Upper lobe of right lung (tissue), 1 donor: ENCODE results near the gene RNF213. TPM values are rescaled to one million over a fixed set of nuclear protein-coding genes. Genes with fewer than 3 reads are reported as not detected.

Source experiments
- ATAC-seq: fragments of 200-7000 bp; cut with Tn5 transposase; one replicate; pipeline ENCODE4 v1.9.1; 2020; ENCODE audit warnings: mild to moderate bottlenecking, moderate library complexity
- DNase-seq: peaks from one replicate; pipeline ENCODE4 v3.0.0-alpha.2; 2020
- H3K27ac ChIP-seq: fragments of 200-600 bp; one replicate; pipeline ENCODE4 v1.8.0; 2022
- H3K27me3 ChIP-seq: fragments of 200-600 bp; one replicate; pipeline ENCODE4 v1.8.0; 2022; ENCODE audit warnings: mild to moderate bottlenecking
- H3K36me3 ChIP-seq: fragments of 200-600 bp; one replicate; pipeline ENCODE4 v1.8.0; 2022
- H3K4me1 ChIP-seq: fragments of 200-600 bp; one replicate; pipeline ENCODE4 v1.8.0; 2022
- H3K4me3 ChIP-seq: fragments of 200-600 bp; one replicate; pipeline ENCODE4 v1.8.0; 2022; ENCODE audit warnings: mild to moderate bottlenecking
- H3K9me3 ChIP-seq: fragments of 200-600 bp; one replicate; pipeline ENCODE4 v1.8.0; 2022
- CTCF ChIP-seq: fragments of 200-600 bp; IDR thresholded peaks from one replicate; pipeline ENCODE4 v1.8.0; 2022; ENCODE audit warnings: antibody characterized with exemption
- intact Hi-C: fragments of 100-400 bp; cut with DNase I; formaldehyde crosslinking; loops from one replicate; pipeline ENCODE4 v1.11.0; 2022
- total RNA-seq: library from RNA; stranded (reverse); fragmentation: NEBNext Ultra II Directional; extraction: Animal tissue kit (Norgen Biotek cat#: 25700); gene quantifications from one replicate; pipeline ENCODE4 v1.2.1, GENCODE V29; 2021
- donor health status: DM: no; HTN: yes; CAD: no; lungs with severe emphysema.

RNF213 gene
- total RNA-seq, 1 donor from 2014 or later = 236 TPM

- DNase-seq (peak; percentile 88), ATAC-seq (peak; percentile 91)
- peaks cover 6% of the 10 kb centered on the region for H3K4me1 ChIP-seq
- intact Hi-C loops = loop anchor here (5.0 to 10.0 kb wide), 2 partner anchors 148 to 541 kb away; no protein-coding TSS in a partner anchor
- TF ChIP-seq CTCF = peak; percentile 98
- H3K27me3 ChIP-seq = no peaks in the 10 kb centered on the region
- no peak overlapping the region for H3K27ac ChIP-seq
- H3K4me3 ChIP-seq = no peak overlapping the region
- H3K36me3 ChIP-seq = no peaks in the 10 kb centered on the region
- H3K9me3 ChIP-seq = no peaks in the 10 kb centered on the region
Observed at GRCh38 chr17:80426671-80427326, 166.1 kb downstream of the RNF213 start.

- Histone ChIP-seq H3K27ac (no peak overlapping the region), H3K4me3 (no peak overlapping the region), H3K36me3 (no peaks in the 10 kb centered on the region), H3K9me3 (no peaks in the 10 kb centered on the region), H3K4me1 (peaks cover 6% of the 10 kb centered on the region), H3K27me3 (no peaks in the 10 kb centered on the region)
- no peak for TF ChIP-seq CTCF
- ATAC-seq (no peak), DNase-seq (no peak)
- intact Hi-C loops = loop anchor here (5.0 to 10.0 kb wide), 2 partner anchors 147 to 540 kb away; no protein-coding TSS in a partner anchor
Observed at GRCh38 chr17:80427366-80428282, 167.0 kb downstream of the RNF213 start.

- intact Hi-C loops = loop anchor here (5.0 to 10.0 kb wide), 2 partner anchors 146 to 539 kb away; no protein-coding TSS in a partner anchor
- H3K27ac ChIP-seq = no peak overlapping the region
- DNase-seq = no peak
- H3K36me3 ChIP-seq = no peaks in the 10 kb centered on the region
- ATAC-seq = no peak
- no peaks in the 10 kb centered on the region for H3K9me3 ChIP-seq
- no peak for TF ChIP-seq CTCF
- H3K4me3 ChIP-seq = no peak overlapping the region
- peaks cover 6% of the 10 kb centered on the region for H3K4me1 ChIP-seq
- H3K27me3 ChIP-seq = no peaks in the 10 kb centered on the region
Observed at GRCh38 chr17:80428363-80428762, 167.7 kb downstream of the RNF213 start.

- intact Hi-C loops = loop anchor here (5.0 to 10.0 kb wide), 2 partner anchors 146 to 539 kb away; no protein-coding TSS in a partner anchor
- no peaks in the 10 kb centered on the region for H3K36me3 ChIP-seq
- DNase-seq (no peak), ATAC-seq (no peak)
- peaks cover 6% of the 10 kb centered on the region for H3K4me1 ChIP-seq
- H3K9me3 ChIP-seq = no peaks in the 10 kb centered on the region
- no peak for TF ChIP-seq CTCF
- H3K27me3 ChIP-seq = no peaks in the 10 kb centered on the region
- H3K27ac ChIP-seq = no peak overlapping the region
- no peak overlapping the region for H3K4me3 ChIP-seq
Observed at GRCh38 chr17:80428796-80429195, 168.1 kb downstream of the RNF213 start.

GRCh38 chr17:80429356-80430275 is 169.0 kb downstream of the RNF213 start:
- Histone ChIP-seq H3K27me3 (no peaks in the 10 kb centered on the region), H3K4me3 (no peak overlapping the region), H3K4me1 (peaks cover 6% of the 10 kb centered on the region), H3K9me3 (no peaks in the 10 kb centered on the region), H3K27ac (no peak overlapping the region), H3K36me3 (no peaks in the 10 kb centered on the region)
- intact Hi-C loops = loop anchor here (5.0 to 10.0 kb wide), 3 partner anchors 145 to 553 kb away; no protein-coding TSS in a partner anchor
- TF ChIP-seq CTCF = no peak
- ATAC-seq (no peak), DNase-seq (no peak)
